ENCODE data around the gene CABCOCO1. TPM values are rescaled to one million over a fixed set of nuclear protein-coding genes. Genes with fewer than 3 reads are reported as not detected.
"Not testable (repeated sequence)": the region's sequence is repeated elsewhere in the genome, so short reads cannot be mapped to it uniquely, and the experiment has no call there.

CABCOCO1 gene
- total and polyA plus RNA-seq, 2 donors: 0.61 to 2.0 TPM

DNA sequence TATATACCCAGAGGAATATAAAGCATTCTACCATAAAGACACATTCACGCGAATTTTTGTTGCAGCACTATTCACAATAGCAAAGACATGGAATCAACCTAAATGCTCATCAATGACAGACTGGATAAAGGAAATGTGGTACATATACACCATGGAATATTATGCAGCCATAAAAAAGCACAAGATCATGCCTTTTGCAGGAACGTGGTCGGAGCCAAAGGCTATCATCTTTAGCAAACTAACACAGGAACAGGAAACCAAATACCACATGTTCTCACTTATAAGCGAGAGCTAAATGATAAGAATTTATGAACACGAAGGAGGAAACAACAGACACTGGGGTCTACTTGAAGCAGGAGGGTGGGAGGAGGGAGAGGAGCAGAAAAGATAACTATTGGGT, 74.7 kb downstream of the CABCOCO1 start:
- H3K4me1 ChIP-seq (ENCODE audit: insufficient read depth); H3K4me3 ChIP-seq (ENCODE audit: low read depth, low read length); DNase-seq (ENCODE audit: extremely low spot score); H3K27ac ChIP-seq (ENCODE audit: low read depth); H3K36me3 ChIP-seq (ENCODE audit: insufficient read depth): not testable (repeated sequence)
- 85% methylated on average over 6 of the region's 6 CpGs for WGBS

DNA sequence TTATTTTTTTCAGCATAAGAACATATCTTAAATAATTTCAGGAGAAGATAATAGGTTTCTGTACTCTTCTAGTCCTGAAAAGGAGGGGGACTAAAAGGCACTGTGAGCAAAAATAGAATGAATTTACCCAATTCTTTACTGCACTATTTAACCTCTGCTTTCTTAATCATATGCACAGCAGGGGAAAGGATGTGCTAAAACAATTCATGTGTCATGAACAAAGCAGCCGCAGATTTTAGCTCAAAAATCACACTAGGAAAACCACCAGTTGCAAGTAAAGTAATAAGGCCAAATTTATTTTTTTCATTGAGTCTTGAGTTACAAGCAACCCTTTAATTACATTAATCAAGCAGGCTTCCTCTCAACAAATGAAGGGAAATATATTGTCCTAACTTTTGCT, 80.1 kb downstream of the CABCOCO1 start:
- Histone ChIP-seq H3K4me1 (ENCODE audit: insufficient read depth) (no peaks in the 10 kb centered on the region), H3K4me3 (ENCODE audit: low read depth, low read length) (no peak overlapping the region), H3K36me3 (ENCODE audit: insufficient read depth) (no peaks in the 10 kb centered on the region), H3K27ac (ENCODE audit: low read depth) (no peak overlapping the region)
- 90% methylated on average over 1 of the region's 1 CpG for WGBS
- no peak for DNase-seq (ENCODE audit: extremely low spot score)

DNA sequence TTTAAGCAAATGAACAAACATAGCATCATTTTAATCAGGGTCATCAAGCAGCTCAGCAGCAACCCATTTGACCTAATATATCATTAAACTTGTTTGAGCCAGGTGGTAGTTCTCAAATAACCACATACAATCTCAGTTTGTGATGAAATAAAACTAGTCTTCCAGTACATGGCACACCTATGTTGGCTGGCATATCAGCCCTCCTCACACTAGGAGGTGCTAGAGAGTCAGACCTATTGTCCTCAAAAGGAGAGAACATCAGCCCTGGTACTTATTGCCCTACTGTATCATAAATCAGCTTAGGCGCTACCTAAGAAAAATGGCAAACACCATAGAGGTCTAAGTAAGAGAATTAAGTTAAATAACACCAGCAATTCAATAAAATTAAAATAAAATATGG, 81.7 kb downstream of the CABCOCO1 start:
- Histone ChIP-seq H3K27ac (ENCODE audit: low read depth) (no peak overlapping the region), H3K4me1 (ENCODE audit: insufficient read depth) (no peaks in the 10 kb centered on the region), H3K4me3 (ENCODE audit: low read depth, low read length) (no peak overlapping the region), H3K36me3 (ENCODE audit: insufficient read depth) (no peaks in the 10 kb centered on the region)
- no peak for DNase-seq (ENCODE audit: extremely low spot score)
- 97% methylated on average over 1 of the region's 1 CpG for WGBS

DNA sequence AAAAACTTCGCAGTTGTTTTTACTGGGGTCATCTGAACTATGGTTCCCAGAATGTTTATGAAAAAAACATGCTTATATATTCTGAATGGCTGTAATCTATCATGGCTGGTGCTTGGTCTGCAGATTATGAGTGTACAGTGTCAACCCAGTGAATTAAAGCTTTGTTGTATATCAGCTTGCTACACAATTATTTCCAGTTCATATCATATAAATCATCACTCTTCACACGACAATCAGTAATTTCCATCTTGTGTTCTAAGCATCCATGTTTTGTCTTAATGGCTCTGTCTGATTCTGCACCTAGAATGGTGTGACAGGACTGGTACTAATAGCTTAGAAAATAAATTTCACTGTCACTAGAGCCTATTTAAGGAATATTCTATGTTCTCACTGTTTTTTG, 83.6 kb downstream of the CABCOCO1 start:
- WGBS: 80% methylated on average over 2 of the region's 2 CpGs
- Histone ChIP-seq H3K4me3 (ENCODE audit: low read depth, low read length) (no peak overlapping the region), H3K27ac (ENCODE audit: low read depth) (no peak overlapping the region), H3K4me1 (ENCODE audit: insufficient read depth) (no peaks in the 10 kb centered on the region), H3K36me3 (ENCODE audit: insufficient read depth) (no peaks in the 10 kb centered on the region)
- no peak for DNase-seq (ENCODE audit: extremely low spot score)

DNA sequence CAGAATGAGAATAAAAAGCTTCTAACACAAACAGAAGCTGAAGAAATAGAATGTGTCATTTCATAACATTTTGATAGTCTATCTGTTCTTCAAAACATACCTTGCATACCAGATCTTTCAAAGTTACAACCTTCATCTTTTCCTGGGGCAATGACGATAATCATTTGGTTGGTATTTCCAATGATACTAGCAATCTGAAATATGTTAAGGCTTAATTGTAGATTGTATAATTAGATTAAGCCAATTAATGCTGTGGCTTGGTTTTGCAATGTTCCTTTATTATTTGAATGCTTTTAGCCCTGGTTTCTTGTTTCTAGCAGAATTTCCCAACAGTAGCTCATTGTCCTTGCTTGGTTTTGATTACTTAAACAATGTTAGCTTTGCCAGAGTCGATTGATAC, 84.6 kb downstream of the CABCOCO1 start:
- 87% methylated on average over 2 of the region's 2 CpGs for WGBS
- H3K4me3 ChIP-seq (ENCODE audit: low read depth, low read length): no peak overlapping the region
- no peaks in the 10 kb centered on the region for H3K4me1 ChIP-seq (ENCODE audit: insufficient read depth)

DNA sequence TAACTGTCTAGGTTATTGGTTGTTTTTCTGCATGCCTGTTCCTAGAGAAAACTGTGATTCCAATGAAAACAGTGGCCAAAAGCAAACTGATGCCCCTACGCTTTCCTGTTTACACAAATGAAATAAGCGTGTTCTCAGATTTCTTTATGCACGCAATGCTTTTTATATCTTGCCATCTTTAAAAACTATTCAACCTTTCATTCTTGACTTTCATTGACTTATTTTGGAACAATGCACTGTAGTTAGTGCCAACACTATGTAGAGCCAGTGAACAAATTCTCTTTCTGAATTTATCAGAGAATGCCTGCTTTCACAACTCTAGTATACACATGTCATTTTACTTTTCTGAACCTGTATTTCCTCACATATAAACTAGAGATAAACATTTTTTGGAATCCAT, 86.6 kb downstream of the CABCOCO1 start:
- no peak overlapping the region for H3K27ac ChIP-seq (ENCODE audit: low read depth)
- no peaks in the 10 kb centered on the region for H3K4me1 ChIP-seq (ENCODE audit: insufficient read depth)
- DNase-seq (ENCODE audit: extremely low spot score): no peak
- WGBS: 45% methylated on average over 3 of the region's 3 CpGs
- no peak overlapping the region for H3K4me3 ChIP-seq (ENCODE audit: low read depth, low read length)
- no peaks in the 10 kb centered on the region for H3K36me3 ChIP-seq (ENCODE audit: insufficient read depth)

More for the DNA sequence above, 84.6 kb downstream of the CABCOCO1 start:
- H3K27ac ChIP-seq (ENCODE audit: low read depth): no peak overlapping the region
- DNase-seq (ENCODE audit: extremely low spot score): no peak
- no peaks in the 10 kb centered on the region for H3K36me3 ChIP-seq (ENCODE audit: insufficient read depth)

DNA sequence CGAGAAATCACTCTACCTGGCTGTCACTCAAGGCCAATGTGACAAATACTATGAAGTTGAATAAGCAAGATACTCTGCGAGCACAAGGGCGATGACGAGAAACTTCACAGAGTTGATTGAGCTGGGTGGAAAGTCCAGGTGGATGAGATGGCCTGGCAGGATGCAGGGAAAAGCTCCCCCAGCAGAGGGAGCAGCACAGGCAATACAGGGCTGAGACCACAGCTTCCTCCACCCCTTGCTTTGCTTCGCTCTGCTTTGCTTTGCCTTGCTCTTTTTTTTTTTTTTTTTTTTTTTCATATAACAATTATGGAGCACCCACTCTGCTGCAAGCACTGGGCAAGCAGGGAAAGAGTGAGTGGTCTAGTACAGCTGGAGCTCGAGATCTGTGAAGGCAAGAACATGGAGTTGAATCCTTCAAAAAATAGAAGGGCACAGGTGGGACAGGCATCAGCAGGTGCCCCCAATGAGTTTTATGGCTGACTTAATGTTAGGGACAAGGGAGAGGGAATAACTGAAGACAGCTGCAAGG, 88.3 kb downstream of the CABCOCO1 start:
- DNase-seq (ENCODE audit: extremely low spot score): no peak
- Histone ChIP-seq H3K4me1 (ENCODE audit: insufficient read depth) (no peaks in the 10 kb centered on the region), H3K4me3 (ENCODE audit: low read depth, low read length) (no peak overlapping the region), H3K27ac (ENCODE audit: low read depth) (no peak overlapping the region), H3K36me3 (ENCODE audit: insufficient read depth) (no peaks in the 10 kb centered on the region)
- 81% methylated on average over 6 of the region's 6 CpGs for WGBS

DNA sequence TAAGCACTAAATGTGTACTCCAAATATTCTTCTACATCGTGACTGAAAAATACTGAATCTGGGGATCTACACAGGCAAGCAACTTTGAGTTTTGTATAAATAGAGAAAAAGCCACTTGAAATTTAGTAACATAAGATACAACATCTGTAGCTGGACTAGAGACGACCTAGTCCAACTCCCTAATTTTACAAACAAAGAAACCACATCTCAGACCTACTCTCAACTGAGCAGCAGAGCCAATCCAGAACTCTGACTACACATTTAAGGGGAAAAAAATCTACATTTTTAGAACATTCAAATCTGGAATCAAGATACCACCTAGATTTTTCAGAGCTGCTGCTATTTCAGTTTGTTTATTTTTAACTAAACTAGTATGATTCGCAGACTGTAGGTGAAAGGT, 88.9 kb downstream of the CABCOCO1 start:
- no peak for DNase-seq (ENCODE audit: extremely low spot score)
- H3K4me3 ChIP-seq (ENCODE audit: low read depth, low read length): no peak overlapping the region
- 44% methylated on average over 3 of the region's 3 CpGs for WGBS
- no peaks in the 10 kb centered on the region for H3K4me1 ChIP-seq (ENCODE audit: insufficient read depth)
- H3K36me3 ChIP-seq (ENCODE audit: insufficient read depth): no peaks in the 10 kb centered on the region
- no peak overlapping the region for H3K27ac ChIP-seq (ENCODE audit: low read depth)

DNA sequence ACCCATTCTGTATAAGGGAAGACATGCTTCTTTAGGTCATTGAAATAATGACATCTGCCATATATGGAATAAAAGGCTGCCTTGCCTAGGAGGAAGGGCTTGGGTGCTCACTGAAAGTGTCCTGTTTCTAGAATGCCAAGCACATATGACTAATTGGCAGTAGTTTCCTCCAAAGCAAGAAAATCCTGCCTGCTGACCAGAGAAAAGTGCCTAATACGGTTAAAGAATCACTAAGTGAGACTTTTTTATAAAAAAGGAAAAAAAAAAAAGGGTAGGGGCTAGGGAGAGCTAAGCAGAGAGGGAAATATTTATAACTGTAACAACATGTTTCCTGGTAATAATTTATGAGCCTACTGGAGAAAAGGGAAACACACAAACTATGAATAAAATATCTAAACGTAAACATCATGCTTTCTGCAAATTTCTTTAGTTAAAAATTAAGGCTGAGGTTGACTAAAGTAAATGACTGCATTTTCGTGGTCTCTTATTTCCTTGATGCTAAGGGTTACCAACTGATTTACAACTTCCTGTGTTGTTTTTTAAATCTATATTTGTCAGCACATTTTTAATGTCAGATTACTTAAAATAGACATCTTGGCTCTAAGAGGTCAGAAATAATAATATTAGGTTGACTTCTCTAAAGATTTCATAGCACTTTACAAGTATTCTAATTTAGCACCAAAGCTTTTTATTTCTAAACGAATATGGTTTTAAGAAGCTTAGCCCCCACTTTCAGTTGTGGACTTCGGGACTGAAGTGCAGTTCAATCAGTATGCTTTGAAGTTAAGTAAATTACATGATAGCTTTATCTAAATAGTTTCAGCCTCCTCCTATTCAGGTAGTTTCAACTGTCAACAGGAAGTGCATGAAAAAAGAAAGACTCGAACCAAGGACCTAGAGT, 89.6 kb downstream of the CABCOCO1 start:
- H3K4me1 ChIP-seq (ENCODE audit: insufficient read depth): no peaks in the 10 kb centered on the region

DNA sequence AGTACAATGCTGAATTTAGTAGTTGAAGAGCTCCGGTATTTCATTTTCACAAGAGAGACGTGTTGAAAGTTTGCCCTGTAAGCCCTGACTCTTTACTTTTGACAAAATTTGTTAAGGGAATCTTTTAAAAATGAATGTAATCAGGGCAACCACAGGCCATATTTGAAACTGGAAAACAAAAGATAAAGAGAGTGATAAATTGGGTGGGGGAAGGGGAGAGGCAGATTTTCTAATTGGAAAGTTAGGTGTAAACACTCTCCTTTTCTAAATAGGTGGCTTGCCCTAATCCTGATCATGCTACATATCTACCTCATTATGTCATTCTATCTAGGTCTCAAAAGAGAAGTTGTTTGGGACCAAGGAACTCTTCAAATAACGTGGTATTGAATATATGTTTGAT, 90.7 kb downstream of the CABCOCO1 start:
- no peaks in the 10 kb centered on the region for H3K4me1 ChIP-seq (ENCODE audit: insufficient read depth)

More for the DNA sequence above, 89.6 kb downstream of the CABCOCO1 start:
- no peak overlapping the region for H3K4me3 ChIP-seq (ENCODE audit: low read depth, low read length)
- H3K36me3 ChIP-seq (ENCODE audit: insufficient read depth): no peaks in the 10 kb centered on the region
- DNase-seq (ENCODE audit: extremely low spot score): no peak
- WGBS: 44% methylated on average over 6 of the region's 6 CpGs
- no peak overlapping the region for H3K27ac ChIP-seq (ENCODE audit: low read depth)

DNA sequence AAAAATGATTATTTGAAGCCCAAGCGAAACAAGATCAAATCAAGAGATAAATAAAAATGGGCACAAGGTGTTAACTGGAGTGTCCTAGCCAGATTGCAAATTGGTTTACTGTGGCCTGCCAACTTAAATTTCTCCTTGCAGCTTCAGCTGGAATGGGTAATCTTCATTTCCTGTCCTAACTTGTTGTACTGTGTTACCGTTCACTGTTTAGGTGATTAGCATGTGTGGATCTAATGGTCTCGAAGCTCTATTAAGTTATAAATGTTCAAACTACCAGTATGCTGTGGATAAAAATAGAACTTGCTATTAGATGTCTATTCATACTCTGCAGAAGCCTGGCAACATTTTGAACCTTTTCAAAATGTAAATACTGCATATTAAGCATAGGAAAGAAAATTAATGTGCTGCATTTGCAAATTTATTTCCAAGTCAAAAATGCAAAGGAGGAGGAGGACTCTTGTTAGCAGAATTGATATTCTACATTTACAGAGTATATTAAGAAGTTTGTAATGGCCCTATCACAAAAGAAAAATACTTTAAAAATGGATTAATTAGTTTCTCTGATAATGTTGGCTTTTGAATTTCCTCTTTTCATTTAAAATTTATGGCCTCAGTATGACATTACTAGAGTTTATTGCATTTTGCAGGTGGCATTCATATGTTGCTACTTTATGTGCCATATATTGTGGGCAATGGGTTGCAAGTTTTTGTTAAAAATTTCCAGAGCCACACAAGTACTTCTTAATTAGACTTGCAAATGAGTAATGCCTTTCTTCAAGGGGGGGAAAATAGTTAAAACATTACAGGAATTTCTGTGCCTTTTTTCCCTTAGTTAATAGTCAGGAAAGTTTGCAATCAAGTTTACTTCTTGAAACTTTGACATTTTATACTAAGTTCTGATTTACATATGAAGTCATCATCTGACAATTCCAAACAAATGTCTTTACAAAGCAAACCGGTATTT, 92.1 kb downstream of the CABCOCO1 start:
- Histone ChIP-seq H3K27ac (ENCODE audit: low read depth) (no peak overlapping the region), H3K4me1 (ENCODE audit: insufficient read depth) (no peaks in the 10 kb centered on the region), H3K36me3 (ENCODE audit: insufficient read depth) (no peaks in the 10 kb centered on the region), H3K4me3 (ENCODE audit: low read depth, low read length) (no peak overlapping the region)
- 48% methylated on average over 4 of the region's 4 CpGs for WGBS
- DNase-seq (ENCODE audit: extremely low spot score): no peak

More for the DNA sequence above, 90.7 kb downstream of the CABCOCO1 start:
- 86% methylated on average over 3 of the region's 3 CpGs for WGBS
- no peak for DNase-seq (ENCODE audit: extremely low spot score)
- no peak overlapping the region for H3K4me3 ChIP-seq (ENCODE audit: low read depth, low read length)
- no peaks in the 10 kb centered on the region for H3K36me3 ChIP-seq (ENCODE audit: insufficient read depth)
- no peak overlapping the region for H3K27ac ChIP-seq (ENCODE audit: low read depth)

DNA sequence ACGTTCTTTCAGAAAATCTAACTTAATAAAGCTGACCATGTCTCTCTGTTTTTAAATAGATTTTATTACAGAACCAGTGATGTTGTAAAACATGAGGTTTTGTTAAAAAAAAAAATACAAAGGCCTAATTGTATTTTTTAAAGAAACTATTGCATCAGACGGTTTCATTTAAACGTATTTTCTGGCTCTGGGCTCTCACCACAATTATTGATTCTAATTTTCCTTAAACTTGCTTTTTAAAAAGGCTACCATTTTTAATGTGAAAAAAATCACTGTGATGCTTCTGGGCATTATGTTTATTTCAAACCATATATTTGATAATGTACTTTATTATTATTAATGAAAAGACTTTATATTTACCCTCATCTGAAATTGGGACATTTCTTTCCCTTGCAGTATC, 94.3 kb downstream of the CABCOCO1 start:
- Histone ChIP-seq H3K36me3 (ENCODE audit: insufficient read depth) (no peaks in the 10 kb centered on the region), H3K27ac (ENCODE audit: low read depth) (no peak overlapping the region), H3K4me1 (ENCODE audit: insufficient read depth) (no peaks in the 10 kb centered on the region), H3K4me3 (ENCODE audit: low read depth, low read length) (no peak overlapping the region)
- 86% methylated on average over 3 of the region's 3 CpGs for WGBS
- DNase-seq (ENCODE audit: extremely low spot score): no peak

DNA sequence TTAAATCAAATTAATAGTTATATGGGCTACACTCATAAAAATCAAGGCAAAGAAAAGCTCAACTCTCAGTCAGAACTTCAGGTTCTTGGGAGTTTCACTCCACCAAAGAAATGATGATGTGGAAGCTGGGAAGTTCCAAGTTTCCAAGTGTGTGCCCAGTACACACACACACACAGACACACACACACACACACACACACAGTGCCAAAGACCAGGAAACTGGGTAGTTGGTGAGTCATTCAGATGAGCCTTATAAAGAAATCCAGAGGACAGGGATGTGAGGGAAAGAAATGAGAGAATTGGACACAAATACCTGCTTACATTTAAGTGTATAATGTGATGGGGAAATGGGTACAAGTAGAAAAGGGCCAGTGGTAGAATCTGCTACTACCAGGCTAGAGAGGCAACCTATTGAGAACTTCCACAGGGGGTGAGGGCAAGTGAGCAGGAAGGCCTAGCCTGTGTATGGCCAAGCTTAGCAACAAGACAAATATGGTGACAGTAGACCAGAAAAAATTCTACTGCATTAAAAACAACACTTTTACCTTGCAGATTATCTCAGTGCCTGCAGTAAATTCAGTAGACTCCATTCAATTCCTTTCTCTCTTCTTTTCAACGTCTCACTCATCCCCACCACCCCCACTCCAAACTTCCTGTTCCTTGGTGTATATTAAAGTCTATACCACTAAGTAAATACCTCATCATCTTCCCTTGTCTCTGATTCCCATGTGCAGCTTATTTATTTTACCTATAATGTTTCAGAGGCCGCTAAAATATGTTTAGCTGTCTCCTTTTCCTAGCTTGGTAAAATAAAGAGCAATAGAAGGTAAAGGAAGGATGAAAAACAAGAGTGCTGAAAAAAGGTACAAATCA, 95.0 kb downstream of the CABCOCO1 start:
- no peak for DNase-seq (ENCODE audit: extremely low spot score)
- 91% methylated on average over 2 of the region's 2 CpGs for WGBS
- Histone ChIP-seq H3K36me3 (ENCODE audit: insufficient read depth) (no peaks in the 10 kb centered on the region), H3K4me3 (ENCODE audit: low read depth, low read length) (no peak overlapping the region), H3K4me1 (ENCODE audit: insufficient read depth) (no peaks in the 10 kb centered on the region), H3K27ac (ENCODE audit: low read depth) (peak overlapping the region; percentile 38)

Measured in urinary bladder (tissue), 4 donors.